C1 segment of cervical spinal cord (tissue), 14 donors: ENCODE data around the gene CACNB2.
A peak's percentile ranks its signal among the peaks of the same experiment; 100 is the strongest.

ENCODE experiments used
- DNase-seq, 14 donors: peaks; one replicate each; lab custom pipeline; 2025; lab: John Stamatoyannopoulos, UW

CACNB2 gene

GRCh38 chr10:18333621-18334020 lies 193.4 kb downstream of the CACNB2 start:
- no peak for DNase-seq

- no peak for DNase-seq
These were observed 194.1 kb downstream of the CACNB2 start for GRCh38 chr10:18334116-18334867.

- DNase-seq, result peak in 3 of 14 donors; percentile 2 to 19 (median 10)
These were observed 200.3 kb downstream of the CACNB2 start for GRCh38 chr10:18340496-18341051.

- no peak for DNase-seq
These were observed 200.8 kb downstream of the CACNB2 start for GRCh38 chr10:18341055-18341454.

- no peak for DNase-seq
These were observed 203.3 kb downstream of the CACNB2 start for GRCh38 chr10:18343573-18343972.

GRCh38 chr10:18345308-18345707 lies 205.1 kb downstream of the CACNB2 start:
- no peak for DNase-seq

GRCh38 chr10:18350340-18350739 lies 210.1 kb downstream of the CACNB2 start:
- DNase-seq, result no peak

- peak in 1 of 14 donors; percentile 8 for DNase-seq
These were observed 211.2 kb downstream of the CACNB2 start for GRCh38 chr10:18351421-18351820.

- no peak for DNase-seq
These were observed 212.0 kb downstream of the CACNB2 start for GRCh38 chr10:18352175-18352574.

GRCh38 chr10:18359812-18360211 lies 219.6 kb downstream of the CACNB2 start:
- DNase-seq, result no peak

GRCh38 chr10:18362892-18363291 lies 222.7 kb downstream of the CACNB2 start:
- DNase-seq, result no peak

GRCh38 chr10:18364987-18365775 lies 225.0 kb downstream of the CACNB2 start:
- no peak for DNase-seq

- DNase-seq, result no peak
These were observed 227.6 kb downstream of the CACNB2 start for GRCh38 chr10:18367840-18368239.

GRCh38 chr10:18368273-18368672 lies 228.0 kb downstream of the CACNB2 start:
- DNase-seq, result no peak

- DNase-seq, result no peak
These were observed 228.5 kb downstream of the CACNB2 start for GRCh38 chr10:18368682-18369081.

GRCh38 chr10:18369859-18370473 lies 229.7 kb downstream of the CACNB2 start:
- no peak for DNase-seq

GRCh38 chr10:18376650-18377049 lies 236.4 kb downstream of the CACNB2 start:
- no peak for DNase-seq

GRCh38 chr10:18377898-18378297 lies 237.7 kb downstream of the CACNB2 start:
- DNase-seq, result no peak

GRCh38 chr10:18378766-18379165 lies 238.5 kb downstream of the CACNB2 start:
- DNase-seq, result peak in 4 of 14 donors; percentile 5 to 35 (median 22)

GRCh38 chr10:18381679-18382078 lies 241.5 kb downstream of the CACNB2 start:
- no peak for DNase-seq

GRCh38 chr10:18397906-18398305 lies 257.7 kb downstream of the CACNB2 start:
- no peak for DNase-seq

GRCh38 chr10:18399158-18399557 lies 258.9 kb downstream of the CACNB2 start:
- no peak for DNase-seq
